ENCODE measurements around the gene NR6A1. TPM values are rescaled to one million over a fixed set of nuclear protein-coding genes. Genes with fewer than 3 reads are reported as not detected.

The NR6A1 gene
- total and polyA plus RNA-seq, 2 of the 13 experiments (the other 11 are each of a cell fraction or from before 2014, with no cell fraction given): 28.1 to 31.5 TPM

- CTCF ChIA-PET (ENCODE audit: low intra/inter-chr PET ratio, low total read pairs): no interaction called here
- H3K9ac ChIP-seq (ENCODE audit: insufficient read depth, low read depth, low read length): no peak overlapping the region
Measured at GRCh38 chr9:124813501-124814163, 42.5 kb upstream of the NR6A1 start.

GRCh38 chr9:124813041-124813440, 41.9 kb upstream of the NR6A1 start:
- Histone ChIP-seq H3K4me1 (ENCODE audit: insufficient read depth, low read length) (peaks cover 55% of the 10 kb centered on the region), H3K9ac (ENCODE audit: insufficient read depth, low read depth, low read length) (no peak overlapping the region), H3K9me3 (ENCODE audit: low read length) (no peaks in the 10 kb centered on the region), H3K4me3 (replicated peaks in 1 of 3; ENCODE audit: insufficient read depth in 1 of 3, low read depth in 2 of 3, low read length in 3 of 3) (no peak overlapping the region), H4K20me1 (ENCODE audit: insufficient read depth, low read length) (no peaks in the 10 kb centered on the region), H3K4me2 (ENCODE audit: low read depth, low read length) (no peak overlapping the region), H3K36me3 (replicated peaks in 1 of 2; ENCODE audit: control insufficient read depth in 1 of 2, insufficient read depth in 2 of 2, low read length in 2 of 2) (no peaks in the 10 kb centered on the region), H3K27ac (ENCODE audit: extremely low read length, insufficient read depth, low read length) (no peak overlapping the region), H3K27me3 (ENCODE audit: control insufficient read depth in 1 of 2, insufficient read depth in 2 of 2, low read length in 2 of 2) (no peaks in the 10 kb centered on the region), H3K79me2 (ENCODE audit: insufficient read depth, low read length) (no peaks in the 10 kb centered on the region), H2AFZ (ENCODE audit: low read length) (no peak overlapping the region)
- ChIA-PET POLR2A (no interaction called here), CTCF (ENCODE audit: low intra/inter-chr PET ratio, low total read pairs) (no interaction called here)
- FAIRE-seq: no peak
- BruUV-seq (replicated peaks): no TSS peak
- no peak for ATAC-seq
- 56% methylated on average over 7 of the region's 7 CpGs for WGBS (ENCODE audit: low lambda C conversion rate)
- DNase-seq (ENCODE audit: low spot score): no peak
- TF ChIP-seq MAF1 (CRISPR knock-in tag; IDR thresholded peaks at IDR 0.05; ENCODE audit: borderline replicate concordance) (no peak), ZNF276 (CRISPR knock-in tag; IDR thresholded peaks at IDR 0.05; ENCODE audit: low read depth) (no peak), KLF11 (CRISPR knock-in tag; IDR thresholded peaks at IDR 0.05) (no peak), FOXJ3 (CRISPR knock-in tag; IDR thresholded peaks at IDR 0.05; ENCODE audit: borderline replicate concordance) (no peak)
- in situ Hi-C loops (cut with HindIII; ENCODE audit: extremely low pct_ligation_motif_present, low pct_unique_long_range_greater_than_20kb) (no loop called here), intact Hi-C loops (cut with micrococcal nuclease; ENCODE audit: unreplicated experiment) (loop anchor here (2.0 kb wide), 1 partner anchor 16 kb away; no protein-coding TSS in a partner anchor)

More at GRCh38 chr9:124813501-124814163, 42.5 kb upstream of the NR6A1 start:
- no peak overlapping the region for H2AFZ ChIP-seq (ENCODE audit: low read length)
- POLR2A ChIA-PET: no interaction called here
- H4K20me1 ChIP-seq (ENCODE audit: insufficient read depth, low read length): no peaks in the 10 kb centered on the region
- 64% methylated on average over 8 of the region's 11 CpGs for WGBS (ENCODE audit: low lambda C conversion rate)
- H3K4me1 ChIP-seq (ENCODE audit: insufficient read depth, low read length): peaks cover 60% of the 10 kb centered on the region
- H3K4me2 ChIP-seq (ENCODE audit: low read depth, low read length): no peak overlapping the region
- H3K27me3 ChIP-seq (ENCODE audit: control insufficient read depth in 1 of 2, insufficient read depth in 2 of 2, low read length in 2 of 2): no peaks in the 10 kb centered on the region
- TF ChIP-seq ZNF282 (IDR thresholded peaks at IDR 0.05; ENCODE audit: partially characterized antibody): no peak
- intact Hi-C loops (cut with micrococcal nuclease; ENCODE audit: unreplicated experiment): loop anchor here (2.0 kb wide), 1 partner anchor 17 kb away; no protein-coding TSS in a partner anchor
- H3K27ac ChIP-seq (ENCODE audit: extremely low read length, insufficient read depth, low read length): no peak overlapping the region
- no peak for DNase-seq (ENCODE audit: low spot score)
- in situ Hi-C loops (cut with HindIII; ENCODE audit: extremely low pct_ligation_motif_present, low pct_unique_long_range_greater_than_20kb): no loop called here
- no TSS peak for BruUV-seq (replicated peaks)
- no peak for FAIRE-seq
- no peak overlapping the region for H3K4me3 ChIP-seq (replicated peaks in 1 of 3; ENCODE audit: insufficient read depth in 1 of 3, low read depth in 2 of 3, low read length in 3 of 3)
- H3K9me3 ChIP-seq (ENCODE audit: low read length): no peaks in the 10 kb centered on the region
- ATAC-seq: no peak
- no peaks in the 10 kb centered on the region for H3K79me2 ChIP-seq (ENCODE audit: insufficient read depth, low read length)
- no peaks in the 10 kb centered on the region for H3K36me3 ChIP-seq (replicated peaks in 1 of 2; ENCODE audit: control insufficient read depth in 1 of 2, insufficient read depth in 2 of 2, low read length in 2 of 2)
